ENCODE measurements around the gene LASP1NB.

Gene LASP1NB

GRCh38 chr17:38925263-38925995 is at the start of gene LASP1NB:
TSS of gene LASP1NB (plus strand) at chr17:38925614.
- DNase-seq (ENCODE audit: low read depth), result peak; percentile 28

- no peak for DNase-seq (ENCODE audit: low read depth)
These were observed 48.1 kb upstream of the LASP1NB start for GRCh38 chr17:38877130-38877851.

GRCh38 chr17:38879878-38880665 is 45.3 kb upstream of the LASP1NB start:
- DNase-seq (ENCODE audit: low read depth), result peak; percentile 80

GRCh38 chr17:38881600-38882191 is 43.7 kb upstream of the LASP1NB start:
- peak; percentile 71 for DNase-seq (ENCODE audit: low read depth)

- DNase-seq (ENCODE audit: low read depth), result no peak
These were observed 42.5 kb upstream of the LASP1NB start for GRCh38 chr17:38882870-38883269.

GRCh38 chr17:38883592-38884526 is 41.6 kb upstream of the LASP1NB start:
- peak; percentile 58 for DNase-seq (ENCODE audit: low read depth)

GRCh38 chr17:38885044-38885727 is 40.2 kb upstream of the LASP1NB start:
- DNase-seq (ENCODE audit: low read depth), result no peak

GRCh38 chr17:38885728-38886642 is 39.4 kb upstream of the LASP1NB start:
- peak; percentile 75 for DNase-seq (ENCODE audit: low read depth)

GRCh38 chr17:38886643-38887010 is 38.8 kb upstream of the LASP1NB start:
- DNase-seq (ENCODE audit: low read depth), result no peak

- DNase-seq (ENCODE audit: low read depth), result no peak
These were observed 36.6 kb upstream of the LASP1NB start for GRCh38 chr17:38888842-38889241.

GRCh38 chr17:38889745-38890409 is 35.5 kb upstream of the LASP1NB start:
- no peak for DNase-seq (ENCODE audit: low read depth)

- DNase-seq (ENCODE audit: low read depth), result no peak
These were observed 35.0 kb upstream of the LASP1NB start for GRCh38 chr17:38890410-38890746.

GRCh38 chr17:38891441-38891840 is 34.0 kb upstream of the LASP1NB start:
- DNase-seq (ENCODE audit: low read depth), result no peak

- no peak for DNase-seq (ENCODE audit: low read depth)
These were observed 33.3 kb upstream of the LASP1NB start for GRCh38 chr17:38892083-38892482.

GRCh38 chr17:38892620-38893019 is 32.8 kb upstream of the LASP1NB start:
- no peak for DNase-seq (ENCODE audit: low read depth)

GRCh38 chr17:38893113-38893512 is 32.3 kb upstream of the LASP1NB start:
- DNase-seq (ENCODE audit: low read depth), result no peak

GRCh38 chr17:38893607-38894006 is 31.8 kb upstream of the LASP1NB start:
- DNase-seq (ENCODE audit: low read depth), result peak; percentile 76

GRCh38 chr17:38894276-38894675 is 31.1 kb upstream of the LASP1NB start:
- DNase-seq (ENCODE audit: low read depth), result no peak

GRCh38 chr17:38896346-38896954 is 29.0 kb upstream of the LASP1NB start:
- DNase-seq (ENCODE audit: low read depth), result peak; percentile 22
